Articular chondrocyte of knee joint (primary cell): Measurements from ENCODE around the gene PLBD1. TPM values are rescaled to one million over a fixed set of nuclear protein-coding genes. Genes with fewer than 3 reads are reported as not detected.

Experiments used
- small RNA-seq: library from RNA; depleted of rRNA; stranded (forward); fragments of <200 nt; gene quantifications from one replicate; pipeline ENCODE3, GENCODE V24; 2012
- total RNA-seq: library from RNA; depleted of rRNA; stranded (reverse); fragments of >200 nt; gene quantifications from 2 replicates; pipeline ENCODE4 v1.2.3, GENCODE V29; 2012

The PLBD1 gene, protein sequence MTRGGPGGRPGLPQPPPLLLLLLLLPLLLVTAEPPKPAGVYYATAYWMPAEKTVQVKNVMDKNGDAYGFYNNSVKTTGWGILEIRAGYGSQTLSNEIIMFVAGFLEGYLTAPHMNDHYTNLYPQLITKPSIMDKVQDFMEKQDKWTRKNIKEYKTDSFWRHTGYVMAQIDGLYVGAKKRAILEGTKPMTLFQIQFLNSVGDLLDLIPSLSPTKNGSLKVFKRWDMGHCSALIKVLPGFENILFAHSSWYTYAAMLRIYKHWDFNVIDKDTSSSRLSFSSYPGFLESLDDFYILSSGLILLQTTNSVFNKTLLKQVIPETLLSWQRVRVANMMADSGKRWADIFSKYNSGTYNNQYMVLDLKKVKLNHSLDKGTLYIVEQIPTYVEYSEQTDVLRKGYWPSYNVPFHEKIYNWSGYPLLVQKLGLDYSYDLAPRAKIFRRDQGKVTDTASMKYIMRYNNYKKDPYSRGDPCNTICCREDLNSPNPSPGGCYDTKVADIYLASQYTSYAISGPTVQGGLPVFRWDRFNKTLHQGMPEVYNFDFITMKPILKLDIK
- total RNA-seq, result 14.6 and 18.7 TPM in 2 replicates

DNA sequence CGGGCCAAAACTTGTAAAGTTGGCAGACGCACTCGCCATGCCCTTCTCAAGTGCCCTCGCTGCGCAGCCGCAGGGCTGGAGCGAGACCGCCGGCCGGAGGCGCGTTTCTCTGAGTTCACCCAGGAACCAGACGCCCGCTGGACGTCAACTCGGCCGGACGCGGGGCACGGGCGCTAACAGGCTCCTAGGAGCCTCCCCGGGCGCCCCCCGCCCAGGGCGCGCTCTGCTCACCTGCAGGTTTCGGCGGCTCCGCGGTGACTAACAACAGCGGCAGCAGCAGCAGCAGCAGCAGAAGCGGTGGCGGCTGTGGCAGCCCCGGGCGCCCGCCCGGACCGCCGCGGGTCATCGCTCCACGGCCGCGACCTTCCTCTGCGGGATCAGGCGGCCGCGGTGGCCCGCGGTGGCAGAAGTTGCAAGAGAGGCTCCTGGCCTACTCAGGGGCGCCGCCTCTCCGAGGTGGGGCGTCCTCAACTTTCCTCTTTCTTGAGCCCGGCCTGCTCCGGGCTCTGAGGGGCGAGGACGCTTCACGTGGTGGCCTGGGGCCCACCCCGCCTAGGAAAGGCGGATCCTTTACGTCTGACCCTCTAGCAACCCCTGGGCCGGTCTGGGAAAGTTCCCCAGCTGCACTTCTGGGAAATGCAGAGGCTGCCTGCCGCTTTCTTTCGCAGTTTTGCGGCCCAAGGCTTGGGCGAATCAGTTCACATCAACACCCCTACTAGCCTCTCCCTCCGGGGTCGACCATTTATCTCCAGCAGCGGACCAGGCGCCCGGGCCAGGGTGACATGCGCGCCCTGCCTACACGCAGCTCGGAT, at the start of gene PLBD1:
Gene PLBD1, minus strand, starts transcription at position 533 of the 812 bp plus-strand sequence. Its CDS starts 187 bp downstream, at position 346.

Small RNA genes lying within 50 kb of the gene (small RNA-seq; reads per million reads assigned to genes)
- not detected for gene RN7SKP134

Other genes with a start within 250 kb of the PLBD1 start
- 34.0 and 47.7 TPM in 2 replicates for gene ATF7IP, start 202.2 kb downstream of the PLBD1 start, total RNA-seq
- 0.11 TPM in 1 of 2 replicates, not detected in the other for gene GUCY2C, start 128.7 kb upstream of the PLBD1 start, total RNA-seq
- 16.3 and 18.7 TPM in 2 replicates for gene WBP11, start 235.6 kb upstream of the PLBD1 start, total RNA-seq
- gene C12orf60, start 235.8 kb upstream of the PLBD1 start, total RNA-seq, result 1.6 and 1.9 TPM in 2 replicates
- gene SMCO3, start 246.3 kb upstream of the PLBD1 start, total RNA-seq, result 0.11 and 0.13 TPM in 2 replicates